IPS-18a (cell line): ENCODE measurements around the gene AP2M1.

ENCODE experiments used
- H3K27ac ChIP-seq: one replicate; pipeline ENCODE4 v1.5.1; 2013; ENCODE audit warnings: low read length
- H3K27me3 ChIP-seq: one replicate; pipeline ENCODE4 v1.6.1; 2013; ENCODE audit warnings: mild to moderate bottlenecking, low read length; ENCODE audit not compliant: control insufficient read depth, insufficient read depth
- H3K36me3 ChIP-seq: one replicate; pipeline ENCODE4 v1.6.1; 2013; ENCODE audit warnings: low read depth, low read length; ENCODE audit not compliant: control insufficient read depth
- H3K4me1 ChIP-seq: one replicate; pipeline ENCODE4 v1.6.1; 2013; ENCODE audit warnings: low read depth, low read length; ENCODE audit not compliant: control insufficient read depth
- H3K4me3 ChIP-seq: one replicate; pipeline ENCODE4 v1.5.1; 2013; ENCODE audit warnings: low read length
- H3K9ac ChIP-seq: one replicate; pipeline ENCODE4 v1.6.1; 2013; ENCODE audit warnings: mild to moderate bottlenecking, low read length, moderate library complexity
- H3K9me3 ChIP-seq: one replicate; pipeline ENCODE4 v1.6.1; 2013; ENCODE audit warnings: low read depth, low read length; ENCODE audit not compliant: control insufficient read depth

Gene AP2M1

GRCh38 chr3:184174284-184174645, 390 bp upstream of the AP2M1 start:
- H3K4me1 ChIP-seq = peaks cover 15% of the 10 kb centered on the region
- H3K4me3 ChIP-seq = no peak overlapping the region
- H3K9me3 ChIP-seq = no peaks in the 10 kb centered on the region
- H3K27ac ChIP-seq = no peak overlapping the region
- H3K36me3 ChIP-seq = peaks cover 33% of the 10 kb centered on the region
- H3K27me3 ChIP-seq = no peaks in the 10 kb centered on the region
- no peak overlapping the region for H3K9ac ChIP-seq

- no peaks in the 10 kb centered on the region for H3K9me3 ChIP-seq
- H3K36me3 ChIP-seq = peaks cover 45% of the 10 kb centered on the region
- peak overlapping the region; percentile 95 for H3K4me3 ChIP-seq
- H3K27me3 ChIP-seq = no peaks in the 10 kb centered on the region
- peak overlapping the region; percentile 91 for H3K9ac ChIP-seq
- peaks cover 15% of the 10 kb centered on the region for H3K4me1 ChIP-seq
- H3K27ac ChIP-seq = no peak overlapping the region
These were observed 851 bp downstream of the AP2M1 start for GRCh38 chr3:184175506-184175905.

- Histone ChIP-seq H3K9ac (peak overlapping the region; percentile 91), H3K9me3 (no peaks in the 10 kb centered on the region), H3K36me3 (peaks cover 50% of the 10 kb centered on the region), H3K27ac (peak overlapping the region; percentile 84), H3K4me1 (peaks cover 15% of the 10 kb centered on the region), H3K4me3 (peak overlapping the region; percentile 95), H3K27me3 (no peaks in the 10 kb centered on the region)
These were observed 1.3 kb downstream of the AP2M1 start for GRCh38 chr3:184175981-184176376.

- H3K4me1 ChIP-seq = peaks cover 15% of the 10 kb centered on the region
- peak overlapping the region; percentile 95 for H3K4me3 ChIP-seq
- H3K9ac ChIP-seq = peak overlapping the region; percentile 91
- H3K27me3 ChIP-seq = no peaks in the 10 kb centered on the region
- no peaks in the 10 kb centered on the region for H3K9me3 ChIP-seq
- H3K36me3 ChIP-seq = peaks cover 51% of the 10 kb centered on the region
- peak overlapping the region; percentile 91 for H3K27ac ChIP-seq
These were observed 2.0 kb downstream of the AP2M1 start for GRCh38 chr3:184176377-184177330.

GRCh38 chr3:184177331-184177731, 2.7 kb downstream of the AP2M1 start:
- peak overlapping the region; percentile 91 for H3K27ac ChIP-seq
- peak overlapping the region; percentile 91 for H3K9ac ChIP-seq
- H3K4me3 ChIP-seq = peak overlapping the region; percentile 95
- H3K27me3 ChIP-seq = no peaks in the 10 kb centered on the region
- H3K9me3 ChIP-seq = no peaks in the 10 kb centered on the region
- H3K4me1 ChIP-seq = peaks cover 15% of the 10 kb centered on the region
- peaks cover 54% of the 10 kb centered on the region for H3K36me3 ChIP-seq

- H3K27ac ChIP-seq = peak overlapping the region; percentile 91
- no peak overlapping the region for H3K4me3 ChIP-seq
- peaks cover 15% of the 10 kb centered on the region for H3K4me1 ChIP-seq
- H3K36me3 ChIP-seq = peaks cover 59% of the 10 kb centered on the region
- H3K27me3 ChIP-seq = no peaks in the 10 kb centered on the region
- H3K9me3 ChIP-seq = no peaks in the 10 kb centered on the region
- peak overlapping the region; percentile 91 for H3K9ac ChIP-seq
These were observed 3.2 kb downstream of the AP2M1 start for GRCh38 chr3:184177767-184178306.

- Histone ChIP-seq H3K4me1 (peaks cover 15% of the 10 kb centered on the region), H3K27me3 (no peaks in the 10 kb centered on the region), H3K9me3 (no peaks in the 10 kb centered on the region), H3K4me3 (no peak overlapping the region), H3K36me3 (peaks cover 67% of the 10 kb centered on the region), H3K27ac (no peak overlapping the region), H3K9ac (no peak overlapping the region)
These were observed 4.0 kb downstream of the AP2M1 start for GRCh38 chr3:184178521-184179138.

GRCh38 chr3:184180165-184180564, 5.5 kb downstream of the AP2M1 start:
- Histone ChIP-seq H3K27ac (no peak overlapping the region), H3K4me1 (peaks cover 19% of the 10 kb centered on the region), H3K36me3 (peaks cover 75% of the 10 kb centered on the region), H3K9me3 (no peaks in the 10 kb centered on the region), H3K27me3 (no peaks in the 10 kb centered on the region), H3K9ac (no peak overlapping the region), H3K4me3 (no peak overlapping the region)

GRCh38 chr3:184181596-184181995, 6.9 kb downstream of the AP2M1 start:
- Histone ChIP-seq H3K27ac (no peak overlapping the region), H3K4me1 (peaks cover 19% of the 10 kb centered on the region), H3K27me3 (no peaks in the 10 kb centered on the region), H3K9me3 (no peaks in the 10 kb centered on the region), H3K4me3 (no peak overlapping the region), H3K9ac (no peak overlapping the region), H3K36me3 (peaks cover 75% of the 10 kb centered on the region)

GRCh38 chr3:184183679-184184078, 9.0 kb downstream of the AP2M1 start:
- Histone ChIP-seq H3K4me1 (peaks cover 11% of the 10 kb centered on the region), H3K9me3 (no peaks in the 10 kb centered on the region), H3K27me3 (no peaks in the 10 kb centered on the region), H3K36me3 (peaks cover 66% of the 10 kb centered on the region), H3K27ac (no peak overlapping the region), H3K4me3 (no peak overlapping the region), H3K9ac (no peak overlapping the region)

- Histone ChIP-seq H3K36me3 (peaks cover 66% of the 10 kb centered on the region), H3K27ac (peak overlapping the region; percentile 42), H3K27me3 (no peaks in the 10 kb centered on the region), H3K4me1 (peaks cover 11% of the 10 kb centered on the region), H3K9ac (peak overlapping the region; percentile 62), H3K9me3 (no peaks in the 10 kb centered on the region), H3K4me3 (peak overlapping the region; percentile 88)
These were observed 10.0 kb downstream of the AP2M1 start for GRCh38 chr3:184184546-184185230.
